Activated CD8-positive, alpha-beta T cell treated with anti-CD3 and anti-CD28 coated beads, Interleukin-2, amount 10 ng/mL, durations not matched to agents 7 days and 5 days (primary cell): ENCODE data around the gene KIF1A. TPM values are rescaled to one million over a fixed set of nuclear protein-coding genes. Genes with fewer than 3 reads are reported as not detected.

Source experiments
- ATAC-seq: fragments of 150-1000 bp; cut with Tn5 transposase; one replicate; pipeline ENCODE4 v1.10.0; 2021; ENCODE audit warnings: moderate library complexity
- CTCF ChIA-PET: fragments of 350-600 bp; sonication (Branson Sonifier 250); formaldehyde crosslinking; loops from one replicate; lab custom pipeline; 2021; ENCODE audit warnings: antibody characterized with exemption; lab: Charles Lee
- POLR2A ChIA-PET: fragments of 350-600 bp; sonication (Branson Sonifier 250); formaldehyde crosslinking; loops from one replicate; lab custom pipeline; 2021; ENCODE audit warnings: antibody characterized with exemption; lab: Charles Lee
- DNase-seq: peaks from one replicate; pipeline ENCODE4 v3.0.0-alpha.2; 2020
- H3K27ac Mint-ChIP-seq: one replicate; pipeline ENCODE4 v1.8.0; 2021; ENCODE audit warnings: mild to moderate bottlenecking, mixed read lengths
- H3K27me3 Mint-ChIP-seq: one replicate; pipeline ENCODE4 v1.8.0; 2021; ENCODE audit warnings: low read depth, mixed read lengths
- H3K36me3 Mint-ChIP-seq: one replicate; pipeline ENCODE4 v1.8.0; 2021; ENCODE audit warnings: low read depth, mixed read lengths
- H3K4me1 Mint-ChIP-seq: one replicate; pipeline ENCODE4 v1.8.0; 2021; ENCODE audit warnings: low read depth, mixed read lengths
- H3K4me3 Mint-ChIP-seq: one replicate; pipeline ENCODE4 v1.8.0; 2021; ENCODE audit warnings: mild to moderate bottlenecking, mixed read lengths
- H3K9me3 Mint-ChIP-seq: one replicate; pipeline ENCODE4 v1.8.0; 2022; ENCODE audit warnings: mixed read lengths; ENCODE audit not compliant: insufficient read depth
- total RNA-seq, 2 experiments: library from RNA; stranded (reverse); gene quantifications; one replicate each; pipeline ENCODE4 v1.2.3, GENCODE V29; 2021

KIF1A gene
- total RNA-seq, 2 experiments from 2014 or later: 0.81 to 1.5 TPM

GRCh38 chr2:240840435-240841060, 20.5 kb upstream of the KIF1A start:
- Mint-ChIP-seq H3K4me3 (no peak overlapping the region), H3K9me3 (no peaks in the 10 kb centered on the region), H3K27me3 (peaks cover 13% of the 10 kb centered on the region), H3K27ac (no peak overlapping the region), H3K36me3 (no peaks in the 10 kb centered on the region), H3K4me1 (no peaks in the 10 kb centered on the region)
- ChIA-PET POLR2A (no interaction called here), CTCF (interaction anchor here (0.8 to 1.5 kb wide), 7 partner anchors 13 to 328 kb away, joined by 3 to 10 read pairs (median 4); partner anchors contain the start of gene CAPN10)
- peak; percentile 58 for ATAC-seq
- DNase-seq: peak; percentile 41

- ChIA-PET POLR2A (no interaction called here), CTCF (interaction anchor here (1.1 to 1.5 kb wide), 4 partner anchors 12 to 325 kb away, joined by 3 to 10 read pairs (median 4); no protein-coding TSS in a partner anchor)
- Mint-ChIP-seq H3K27me3 (peaks cover 12% of the 10 kb centered on the region), H3K4me3 (no peak overlapping the region), H3K9me3 (no peaks in the 10 kb centered on the region), H3K27ac (no peak overlapping the region), H3K36me3 (no peaks in the 10 kb centered on the region), H3K4me1 (no peaks in the 10 kb centered on the region)
- DNase-seq: no peak
- ATAC-seq: no peak
These were observed 19.4 kb upstream of the KIF1A start for GRCh38 chr2:240839152-240840143.

GRCh38 chr2:240837621-240838020, 17.6 kb upstream of the KIF1A start:
- no peak overlapping the region for H3K4me3 Mint-ChIP-seq
- ChIA-PET CTCF (no interaction called here), POLR2A (no interaction called here)
- H3K27me3 Mint-ChIP-seq: peaks cover 5% of the 10 kb centered on the region
- ATAC-seq (no peak), DNase-seq (no peak)
- no peaks in the 10 kb centered on the region for H3K9me3 Mint-ChIP-seq
- H3K27ac Mint-ChIP-seq: no peak overlapping the region
- H3K36me3 Mint-ChIP-seq: no peaks in the 10 kb centered on the region
- H3K4me1 Mint-ChIP-seq: no peaks in the 10 kb centered on the region

- ChIA-PET POLR2A (no interaction called here), CTCF (no interaction called here)
- DNase-seq (no peak), ATAC-seq (no peak)
- Mint-ChIP-seq H3K4me3 (no peak overlapping the region), H3K9me3 (no peaks in the 10 kb centered on the region), H3K4me1 (peaks cover under 1% of the 10 kb centered on the region), H3K36me3 (no peaks in the 10 kb centered on the region), H3K27ac (no peak overlapping the region), H3K27me3 (peaks cover 2% of the 10 kb centered on the region)
These were observed 16.9 kb upstream of the KIF1A start for GRCh38 chr2:240836781-240837467.

GRCh38 chr2:240835528-240835927, 15.5 kb upstream of the KIF1A start:
- POLR2A ChIA-PET: no interaction called here

GRCh38 chr2:240834377-240834975, 14.5 kb upstream of the KIF1A start:
- POLR2A ChIA-PET: no interaction called here
- no peak for DNase-seq
- H3K36me3 Mint-ChIP-seq: no peaks in the 10 kb centered on the region
- no peak for ATAC-seq
- peaks cover 6% of the 10 kb centered on the region for H3K4me1 Mint-ChIP-seq
- H3K27ac Mint-ChIP-seq: no peak overlapping the region
- peaks cover 14% of the 10 kb centered on the region for H3K27me3 Mint-ChIP-seq
- H3K4me3 Mint-ChIP-seq: no peak overlapping the region
- CTCF ChIA-PET: no interaction called here
- H3K9me3 Mint-ChIP-seq: no peaks in the 10 kb centered on the region

More at GRCh38 chr2:240835528-240835927, 15.5 kb upstream of the KIF1A start:
- CTCF ChIA-PET: no interaction called here
- no peak overlapping the region for H3K4me3 Mint-ChIP-seq
- H3K4me1 Mint-ChIP-seq: peaks cover 6% of the 10 kb centered on the region
- DNase-seq: no peak
- H3K27me3 Mint-ChIP-seq: peaks cover 6% of the 10 kb centered on the region
- no peak overlapping the region for H3K27ac Mint-ChIP-seq
- H3K9me3 Mint-ChIP-seq: no peaks in the 10 kb centered on the region
- ATAC-seq: no peak
- no peaks in the 10 kb centered on the region for H3K36me3 Mint-ChIP-seq

GRCh38 chr2:240833724-240834285, 13.8 kb upstream of the KIF1A start:
- DNase-seq (no peak), ATAC-seq (no peak)
- H3K36me3 Mint-ChIP-seq: no peaks in the 10 kb centered on the region
- ChIA-PET POLR2A (no interaction called here), CTCF (interaction anchor here (1.0 kb wide), 1 partner anchor 23 kb away, joined by 3 read pairs; no protein-coding TSS in a partner anchor)
- H3K9me3 Mint-ChIP-seq: no peaks in the 10 kb centered on the region
- H3K27ac Mint-ChIP-seq: no peak overlapping the region
- H3K4me3 Mint-ChIP-seq: no peak overlapping the region
- peaks cover 6% of the 10 kb centered on the region for H3K4me1 Mint-ChIP-seq
- peaks cover 17% of the 10 kb centered on the region for H3K27me3 Mint-ChIP-seq

GRCh38 chr2:240832921-240833494, 13.0 kb upstream of the KIF1A start:
- ChIA-PET CTCF (interaction anchor here (1.0 kb wide), 2 partner anchors 19 to 23 kb away, joined by 3 read pairs; no protein-coding TSS in a partner anchor), POLR2A (no interaction called here)
- Mint-ChIP-seq H3K27me3 (peaks cover 19% of the 10 kb centered on the region), H3K27ac (no peak overlapping the region), H3K4me1 (peaks cover 6% of the 10 kb centered on the region), H3K4me3 (no peak overlapping the region), H3K9me3 (no peaks in the 10 kb centered on the region), H3K36me3 (no peaks in the 10 kb centered on the region)
- ATAC-seq (no peak), DNase-seq (no peak)

GRCh38 chr2:240832205-240832727, 12.2 kb upstream of the KIF1A start:
- peak; percentile 91 for ATAC-seq
- DNase-seq: peak; percentile 98
- ChIA-PET CTCF (interaction anchor here (1.0 kb wide), 1 partner anchor 19 kb away, joined by 3 read pairs; no protein-coding TSS in a partner anchor), POLR2A (no interaction called here)
- H3K27ac Mint-ChIP-seq: no peak overlapping the region
- peaks cover 19% of the 10 kb centered on the region for H3K27me3 Mint-ChIP-seq
- peaks cover 6% of the 10 kb centered on the region for H3K4me1 Mint-ChIP-seq
- peak overlapping the region; percentile 61 for H3K4me3 Mint-ChIP-seq
- H3K36me3 Mint-ChIP-seq: no peaks in the 10 kb centered on the region
- no peaks in the 10 kb centered on the region for H3K9me3 Mint-ChIP-seq

GRCh38 chr2:240831594-240832204, 11.7 kb upstream of the KIF1A start:
- CTCF ChIA-PET: interaction anchor here (1.0 kb wide), 1 partner anchor 20 kb away, joined by 3 read pairs; no protein-coding TSS in a partner anchor
- DNase-seq: no peak
- Mint-ChIP-seq H3K36me3 (no peaks in the 10 kb centered on the region), H3K4me1 (peaks cover 6% of the 10 kb centered on the region), H3K9me3 (no peaks in the 10 kb centered on the region), H3K27ac (no peak overlapping the region), H3K27me3 (peaks cover 19% of the 10 kb centered on the region), H3K4me3 (peak overlapping the region; percentile 61)
- ATAC-seq: no peak
- POLR2A ChIA-PET: no interaction called here
